ENCODE measurements around the gene UBAP2L.
"Not testable (repeated sequence)": the region's sequence is repeated elsewhere in the genome, so short reads cannot be mapped to it uniquely, and the experiment has no call there.

UBAP2L gene

GRCh38 chr1:154212083-154212482 lies 8.7 kb upstream of the UBAP2L start:
- ATAC-seq (replicated peaks; ENCODE audit: extremely low read depth, poor library complexity, severe bottlenecking) (no peak), DNase-seq (ENCODE audit: low spot score in 2 of 2) (no peak)
- Mint-ChIP-seq H3K27me3 (no peaks in the 10 kb centered on the region), H3K27ac (ENCODE audit: low read depth) (no peak overlapping the region), H3K36me3 (ENCODE audit: insufficient read depth) (peaks cover 66% of the 10 kb centered on the region), H3K9me3 (no peaks in the 10 kb centered on the region), H3K4me3 (no peak overlapping the region), H3K4me1 (peaks cover 7% of the 10 kb centered on the region)

- H3K9me3 Mint-ChIP-seq = no peaks in the 10 kb centered on the region
- H3K27me3 Mint-ChIP-seq = no peaks in the 10 kb centered on the region
- H3K27ac Mint-ChIP-seq (ENCODE audit: low read depth) = no peak overlapping the region
- peaks cover 71% of the 10 kb centered on the region for H3K36me3 Mint-ChIP-seq (ENCODE audit: insufficient read depth)
- H3K4me1 Mint-ChIP-seq = peaks cover 17% of the 10 kb centered on the region
- H3K4me3 Mint-ChIP-seq = no peak overlapping the region
- no peak for ATAC-seq (replicated peaks; ENCODE audit: extremely low read depth, poor library complexity, severe bottlenecking)
- DNase-seq (ENCODE audit: low spot score in 2 of 2) = no peak
Measured at GRCh38 chr1:154213274-154213673, 7.5 kb upstream of the UBAP2L start.

- peak overlapping the region; percentile 82 for H3K4me3 Mint-ChIP-seq
- H3K9me3 Mint-ChIP-seq = no peaks in the 10 kb centered on the region
- ATAC-seq (replicated peaks; ENCODE audit: extremely low read depth, poor library complexity, severe bottlenecking) = no peak
- no peak for DNase-seq (ENCODE audit: low spot score in 2 of 2)
- H3K36me3 Mint-ChIP-seq (ENCODE audit: insufficient read depth) = peaks cover 55% of the 10 kb centered on the region
- H3K4me1 Mint-ChIP-seq = peaks cover 54% of the 10 kb centered on the region
- peak overlapping the region; percentile 95 for H3K27ac Mint-ChIP-seq (ENCODE audit: low read depth)
- H3K27me3 Mint-ChIP-seq = no peaks in the 10 kb centered on the region
Measured at GRCh38 chr1:154218545-154218944, 2.2 kb upstream of the UBAP2L start.

GRCh38 chr1:154219541-154219940 lies 1.2 kb upstream of the UBAP2L start:
- peak overlapping the region; percentile 95 for H3K27ac Mint-ChIP-seq (ENCODE audit: low read depth)
- H3K4me1 Mint-ChIP-seq = peaks cover 64% of the 10 kb centered on the region
- no peaks in the 10 kb centered on the region for H3K27me3 Mint-ChIP-seq
- H3K36me3 Mint-ChIP-seq (ENCODE audit: insufficient read depth) = peaks cover 45% of the 10 kb centered on the region
- no peaks in the 10 kb centered on the region for H3K9me3 Mint-ChIP-seq
- no peak for DNase-seq (ENCODE audit: low spot score in 2 of 2)
- ATAC-seq (replicated peaks; ENCODE audit: extremely low read depth, poor library complexity, severe bottlenecking) = no peak
- H3K4me3 Mint-ChIP-seq = peak overlapping the region; percentile 82

- Mint-ChIP-seq H3K36me3 (ENCODE audit: insufficient read depth) (peaks cover 48% of the 10 kb centered on the region), H3K27ac (ENCODE audit: low read depth) (peak overlapping the region; percentile 95), H3K9me3 (no peaks in the 10 kb centered on the region), H3K4me1 (peaks cover 78% of the 10 kb centered on the region), H3K27me3 (no peaks in the 10 kb centered on the region), H3K4me3 (peak overlapping the region; percentile 82)
- DNase-seq (ENCODE audit: low spot score in 2 of 2) = no peak
- no peak for ATAC-seq (replicated peaks; ENCODE audit: extremely low read depth, poor library complexity, severe bottlenecking)
Measured at GRCh38 chr1:154220970-154221277, 169 bp downstream of the UBAP2L start.

GRCh38 chr1:154221278-154222001 lies 685 bp downstream of the UBAP2L start:
- Mint-ChIP-seq H3K36me3 (ENCODE audit: insufficient read depth) (peaks cover 51% of the 10 kb centered on the region), H3K4me1 (peaks cover 78% of the 10 kb centered on the region), H3K9me3 (no peaks in the 10 kb centered on the region), H3K27ac (ENCODE audit: low read depth) (peak overlapping the region; percentile 95), H3K27me3 (no peaks in the 10 kb centered on the region), H3K4me3 (peak overlapping the region; percentile 82)
- DNase-seq (ENCODE audit: low spot score in 2 of 2) (peak; percentile 59 to 76), ATAC-seq (replicated peaks; ENCODE audit: extremely low read depth, poor library complexity, severe bottlenecking) (peak; percentile 59)

- peak overlapping the region; percentile 90 for H3K27ac Mint-ChIP-seq (ENCODE audit: low read depth)
- DNase-seq (ENCODE audit: low spot score in 2 of 2) = no peak
- ATAC-seq (replicated peaks; ENCODE audit: extremely low read depth, poor library complexity, severe bottlenecking) = no peak
- peaks cover 74% of the 10 kb centered on the region for H3K4me1 Mint-ChIP-seq
- H3K9me3 Mint-ChIP-seq = no peaks in the 10 kb centered on the region
- H3K4me3 Mint-ChIP-seq = peak overlapping the region; percentile 82
- H3K36me3 Mint-ChIP-seq (ENCODE audit: insufficient read depth) = peaks cover 53% of the 10 kb centered on the region
- no peaks in the 10 kb centered on the region for H3K27me3 Mint-ChIP-seq
Measured at GRCh38 chr1:154222518-154222917, 1.8 kb downstream of the UBAP2L start.

GRCh38 chr1:154222918-154223317 lies 2.2 kb downstream of the UBAP2L start:
- DNase-seq (ENCODE audit: low spot score in 2 of 2) (no peak), ATAC-seq (replicated peaks; ENCODE audit: extremely low read depth, poor library complexity, severe bottlenecking) (no peak)
- Mint-ChIP-seq H3K27me3 (no peaks in the 10 kb centered on the region), H3K4me3 (peak overlapping the region; percentile 82), H3K27ac (ENCODE audit: low read depth) (peak overlapping the region; percentile 90), H3K4me1 (peaks cover 70% of the 10 kb centered on the region), H3K9me3 (no peaks in the 10 kb centered on the region), H3K36me3 (ENCODE audit: insufficient read depth) (peaks cover 52% of the 10 kb centered on the region)

GRCh38 chr1:154223621-154224020 lies 2.9 kb downstream of the UBAP2L start:
- Mint-ChIP-seq H3K9me3 (no peaks in the 10 kb centered on the region), H3K4me1 (peaks cover 64% of the 10 kb centered on the region)
- no peak for ATAC-seq (replicated peaks; ENCODE audit: extremely low read depth, poor library complexity, severe bottlenecking)

GRCh38 chr1:154225370-154225769 lies 4.6 kb downstream of the UBAP2L start:
- no peak for ATAC-seq (replicated peaks; ENCODE audit: extremely low read depth, poor library complexity, severe bottlenecking)
- Mint-ChIP-seq H3K27me3 (no peaks in the 10 kb centered on the region), H3K9me3 (no peaks in the 10 kb centered on the region), H3K27ac (ENCODE audit: low read depth) (peak overlapping the region; percentile 90), H3K36me3 (ENCODE audit: insufficient read depth) (peaks cover 60% of the 10 kb centered on the region), H3K4me1 (peaks cover 54% of the 10 kb centered on the region), H3K4me3 (no peak overlapping the region)
- DNase-seq (ENCODE audit: low spot score in 2 of 2) = no peak

More at GRCh38 chr1:154223621-154224020, 2.9 kb downstream of the UBAP2L start:
- Mint-ChIP-seq H3K36me3 (ENCODE audit: insufficient read depth) (peaks cover 56% of the 10 kb centered on the region), H3K4me3 (no peak overlapping the region), H3K27ac (ENCODE audit: low read depth) (peak overlapping the region; percentile 90), H3K27me3 (no peaks in the 10 kb centered on the region)
- DNase-seq (ENCODE audit: low spot score in 2 of 2) = no peak

- not testable (repeated sequence) for H3K9me3 Mint-ChIP-seq; H3K27me3 Mint-ChIP-seq; H3K27ac Mint-ChIP-seq (ENCODE audit: low read depth); H3K4me3 Mint-ChIP-seq; DNase-seq (ENCODE audit: low spot score in 2 of 2); ATAC-seq (replicated peaks; ENCODE audit: extremely low read depth, poor library complexity, severe bottlenecking)
- Mint-ChIP-seq H3K4me1 (peaks cover 19% of the 10 kb centered on the region), H3K36me3 (ENCODE audit: insufficient read depth) (peaks cover 82% of the 10 kb centered on the region)
Measured at GRCh38 chr1:154231112-154231511, 10.4 kb downstream of the UBAP2L start.

GRCh38 chr1:154233127-154233526 lies 12.4 kb downstream of the UBAP2L start:
- not testable (repeated sequence) for H3K27me3 Mint-ChIP-seq; H3K4me3 Mint-ChIP-seq; ATAC-seq (replicated peaks; ENCODE audit: extremely low read depth, poor library complexity, severe bottlenecking); H3K9me3 Mint-ChIP-seq; DNase-seq (ENCODE audit: low spot score in 2 of 2)
- Mint-ChIP-seq H3K4me1 (peaks cover 26% of the 10 kb centered on the region), H3K27ac (ENCODE audit: low read depth) (peak overlapping the region; percentile 52), H3K36me3 (ENCODE audit: insufficient read depth) (peaks cover 80% of the 10 kb centered on the region)

GRCh38 chr1:154236855-154237254 lies 16.1 kb downstream of the UBAP2L start:
- H3K36me3 Mint-ChIP-seq (ENCODE audit: insufficient read depth) = peaks cover 86% of the 10 kb centered on the region
- no peaks in the 10 kb centered on the region for H3K9me3 Mint-ChIP-seq
- DNase-seq (ENCODE audit: low spot score in 2 of 2) (no peak), ATAC-seq (replicated peaks; ENCODE audit: extremely low read depth, poor library complexity, severe bottlenecking) (no peak)
- H3K27me3 Mint-ChIP-seq = no peaks in the 10 kb centered on the region
- no peak overlapping the region for H3K27ac Mint-ChIP-seq (ENCODE audit: low read depth)
- H3K4me1 Mint-ChIP-seq = peaks cover 35% of the 10 kb centered on the region
- no peak overlapping the region for H3K4me3 Mint-ChIP-seq

Measured in central memory CD8-positive, alpha-beta T cell (primary cell).